Skeletal muscle satellite cell (primary cell): ENCODE results near the gene FMNL3.

Source experiments
- H3K27me3 ChIP-seq: 2 replicates; pipeline ENCODE4 v1.7.0; 2013; ENCODE audit warnings: low read length; ENCODE audit not compliant: control insufficient read depth, insufficient read depth
- H3K36me3 ChIP-seq: 2 replicates; pipeline ENCODE4 v1.7.0; 2013; ENCODE audit warnings: mild to moderate bottlenecking, control low read depth, low read length; ENCODE audit not compliant: insufficient read depth
- H3K4me1 ChIP-seq: 2 replicates; pipeline ENCODE4 v1.7.0; 2013; ENCODE audit warnings: low read length; ENCODE audit not compliant: control insufficient read depth, insufficient read depth
- H3K4me2 ChIP-seq: 2 replicates; pipeline ENCODE4 v1.7.0; 2013; ENCODE audit warnings: mild to moderate bottlenecking, low read length
- H3K4me3 ChIP-seq: 2 replicates; pipeline ENCODE4 v1.7.0; 2013; ENCODE audit warnings: low read length
- H3K9ac ChIP-seq: 2 replicates; pipeline ENCODE4 v1.7.0; 2013; ENCODE audit warnings: mild to moderate bottlenecking, low read depth, low read length, moderate library complexity
- H3K9me3 ChIP-seq: replicated peaks from 2 replicates; pipeline ENCODE4 v1.7.0; 2013; ENCODE audit warnings: mild to moderate bottlenecking, control low read depth, low read length

FMNL3 gene

DNA sequence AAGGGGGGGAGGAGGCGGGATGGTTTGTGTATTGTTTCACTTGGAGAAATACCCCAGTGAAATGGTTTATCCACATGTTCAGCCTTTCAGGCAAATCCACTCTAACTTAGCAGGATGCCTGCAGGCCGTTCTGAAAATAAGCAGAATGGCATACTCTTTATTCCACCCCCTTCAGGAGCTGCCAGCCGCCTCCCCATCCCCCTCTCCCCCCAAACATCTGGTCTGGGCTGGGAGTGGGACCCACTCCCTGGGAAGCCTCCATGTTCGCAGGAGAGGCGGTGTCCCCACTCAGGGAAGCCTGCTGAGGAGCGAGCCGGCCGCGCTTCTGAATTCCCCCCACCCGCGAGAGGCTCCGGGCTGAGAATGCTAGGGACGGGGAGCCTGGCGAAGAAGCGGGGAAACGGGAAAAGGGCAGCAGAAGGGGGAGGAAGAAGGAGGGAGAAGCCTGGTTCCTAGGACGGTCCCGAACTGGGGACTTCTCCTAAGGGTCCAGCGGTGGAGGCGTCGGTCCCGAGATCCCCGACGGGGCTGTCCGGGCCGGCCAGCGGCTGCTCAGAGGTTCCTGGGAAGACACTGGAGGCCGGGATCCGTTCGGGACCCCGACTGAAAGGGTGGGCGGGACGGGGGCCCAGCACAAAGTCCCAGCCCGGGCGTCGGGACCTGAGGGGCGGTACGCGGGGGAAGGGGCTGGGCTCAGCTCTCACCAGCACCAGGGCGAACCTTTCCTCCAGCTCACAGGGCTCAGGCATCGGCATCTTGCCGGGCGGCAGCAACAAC lies 666 bp downstream of the FMNL3 start:
- no peaks in the 10 kb centered on the region for H3K9me3 ChIP-seq
- H3K27me3 ChIP-seq: peaks cover 23% of the 10 kb centered on the region
- peaks cover 41% of the 10 kb centered on the region for H3K4me1 ChIP-seq
- no peaks in the 10 kb centered on the region for H3K36me3 ChIP-seq
- peak overlapping the region; percentile 79 for H3K4me2 ChIP-seq
- peak overlapping the region; percentile 88 for H3K9ac ChIP-seq
- H3K4me3 ChIP-seq: peak overlapping the region; percentile 75

DNA sequence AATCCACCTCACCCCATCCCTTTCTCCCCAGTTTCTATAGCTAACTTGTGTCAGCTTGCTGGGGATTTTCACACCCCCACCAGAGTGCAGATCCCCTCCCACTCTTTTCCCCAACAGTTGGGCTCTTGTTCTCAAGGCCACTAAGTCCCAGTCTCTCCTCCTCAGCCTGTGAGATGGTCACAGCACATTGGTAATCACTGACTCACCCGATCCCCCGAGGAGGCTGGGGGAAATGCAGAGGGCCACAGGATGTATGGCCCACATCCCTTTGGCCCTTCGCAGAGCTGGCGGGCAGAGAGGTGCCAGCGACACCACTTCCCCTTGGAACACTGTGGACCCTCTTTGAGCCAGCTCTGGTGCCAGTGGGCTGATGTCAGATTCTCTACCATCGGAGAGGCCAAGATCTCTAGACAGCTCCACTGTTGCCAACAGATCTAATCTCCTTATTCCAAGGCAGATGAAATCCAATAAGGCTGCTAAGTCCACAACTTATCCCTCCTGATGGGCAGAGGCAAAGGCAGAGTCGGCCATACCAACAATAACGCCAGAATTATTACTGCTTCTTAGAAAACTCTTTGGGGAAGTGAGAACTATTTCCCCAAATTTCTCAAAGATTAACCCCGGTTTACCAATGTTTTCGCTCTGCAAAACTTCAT lies 1.6 kb downstream of the FMNL3 start:
- Histone ChIP-seq H3K4me3 (peak overlapping the region; percentile 75), H3K27me3 (peaks cover 14% of the 10 kb centered on the region), H3K4me2 (peak overlapping the region; percentile 79), H3K4me1 (peaks cover 41% of the 10 kb centered on the region), H3K36me3 (no peaks in the 10 kb centered on the region), H3K9me3 (no peaks in the 10 kb centered on the region), H3K9ac (peak overlapping the region; percentile 88)

DNA sequence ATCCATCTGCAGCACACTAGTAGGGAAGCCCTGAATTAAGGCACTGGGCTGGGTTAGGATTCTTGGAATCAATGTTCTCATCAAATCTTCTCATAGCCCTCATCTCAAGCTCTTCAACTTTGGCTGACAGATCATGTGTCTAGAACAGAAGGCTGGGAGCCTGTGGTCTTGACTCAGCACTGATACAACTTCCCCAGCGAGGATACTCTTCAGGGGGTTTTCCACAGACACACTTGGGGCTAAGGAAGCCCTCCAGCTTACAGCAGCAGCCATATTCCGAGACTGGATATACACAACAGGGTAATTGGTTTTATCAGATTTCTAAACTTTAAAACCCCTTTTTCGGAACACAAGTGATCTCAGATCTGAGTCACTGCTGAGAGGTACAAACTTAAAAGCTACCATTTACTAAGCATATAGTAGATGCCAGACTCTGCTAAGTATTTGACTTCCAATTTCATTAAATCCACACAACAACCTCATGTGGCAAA lies 3.5 kb downstream of the FMNL3 start:
- Histone ChIP-seq H3K4me1 (peaks cover 53% of the 10 kb centered on the region), H3K9me3 (no peaks in the 10 kb centered on the region), H3K4me2 (peak overlapping the region; percentile 57), H3K9ac (peak overlapping the region; percentile 36), H3K36me3 (no peaks in the 10 kb centered on the region), H3K4me3 (peak overlapping the region; percentile 15), H3K27me3 (peaks cover 3% of the 10 kb centered on the region)

DNA sequence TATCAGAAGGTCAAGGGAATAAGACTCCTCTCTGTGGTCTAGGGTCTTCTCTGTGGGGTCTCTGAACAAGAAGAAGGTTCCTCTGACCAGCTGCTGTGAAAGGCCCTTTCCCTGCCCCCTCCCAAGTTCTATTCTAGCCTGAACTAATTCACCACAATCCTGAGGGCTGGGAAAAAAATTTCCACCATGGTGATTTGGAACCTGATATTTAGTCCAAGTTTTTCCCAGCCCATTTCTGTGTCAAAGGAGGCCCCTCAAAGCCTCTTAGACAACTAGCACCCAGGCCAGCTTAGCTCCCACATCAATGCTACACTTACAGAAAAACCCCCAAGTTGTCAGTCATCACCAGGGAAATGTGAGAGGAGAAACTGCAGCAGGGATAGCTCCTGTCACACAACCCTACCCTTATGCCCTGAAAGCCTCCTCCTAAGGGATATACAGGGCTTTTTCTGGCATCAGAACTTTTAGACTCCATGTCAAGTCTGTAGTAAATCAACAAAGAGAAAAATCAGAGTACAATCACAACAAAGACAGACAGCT lies 4.5 kb downstream of the FMNL3 start:
- Histone ChIP-seq H3K4me1 (peaks cover 58% of the 10 kb centered on the region), H3K4me2 (peak overlapping the region; percentile 57)

DNA sequence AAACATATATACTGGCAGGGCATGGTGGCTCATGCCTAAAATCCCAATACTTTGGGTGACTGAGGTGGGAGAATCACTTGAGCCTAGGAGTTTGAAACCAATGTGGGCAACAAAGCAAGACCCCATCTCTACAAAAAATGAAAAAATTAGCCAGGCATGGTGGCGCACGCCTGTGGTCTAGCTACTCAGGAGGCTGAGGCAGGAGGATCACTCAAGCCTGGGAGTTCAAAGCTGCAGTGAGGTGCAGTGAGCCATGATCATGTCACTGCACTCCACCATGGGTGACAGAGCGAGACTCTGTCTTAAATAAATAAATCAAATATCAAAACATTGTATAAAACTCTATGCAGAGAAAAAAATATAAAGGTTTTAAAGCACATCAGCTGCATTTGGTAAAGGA lies 5.2 kb downstream of the FMNL3 start:
- Histone ChIP-seq H3K9ac (no peak overlapping the region), H3K4me2 (no peak overlapping the region), H3K4me1 (peaks cover 57% of the 10 kb centered on the region), H3K9me3 (no peaks in the 10 kb centered on the region), H3K36me3 (no peaks in the 10 kb centered on the region), H3K27me3 (no peaks in the 10 kb centered on the region), H3K4me3 (no peak overlapping the region)

More for the DNA sequence above, 4.5 kb downstream of the FMNL3 start:
- H3K9ac ChIP-seq: no peak overlapping the region
- no peaks in the 10 kb centered on the region for H3K9me3 ChIP-seq
- no peak overlapping the region for H3K4me3 ChIP-seq
- H3K27me3 ChIP-seq: no peaks in the 10 kb centered on the region
- no peaks in the 10 kb centered on the region for H3K36me3 ChIP-seq

DNA sequence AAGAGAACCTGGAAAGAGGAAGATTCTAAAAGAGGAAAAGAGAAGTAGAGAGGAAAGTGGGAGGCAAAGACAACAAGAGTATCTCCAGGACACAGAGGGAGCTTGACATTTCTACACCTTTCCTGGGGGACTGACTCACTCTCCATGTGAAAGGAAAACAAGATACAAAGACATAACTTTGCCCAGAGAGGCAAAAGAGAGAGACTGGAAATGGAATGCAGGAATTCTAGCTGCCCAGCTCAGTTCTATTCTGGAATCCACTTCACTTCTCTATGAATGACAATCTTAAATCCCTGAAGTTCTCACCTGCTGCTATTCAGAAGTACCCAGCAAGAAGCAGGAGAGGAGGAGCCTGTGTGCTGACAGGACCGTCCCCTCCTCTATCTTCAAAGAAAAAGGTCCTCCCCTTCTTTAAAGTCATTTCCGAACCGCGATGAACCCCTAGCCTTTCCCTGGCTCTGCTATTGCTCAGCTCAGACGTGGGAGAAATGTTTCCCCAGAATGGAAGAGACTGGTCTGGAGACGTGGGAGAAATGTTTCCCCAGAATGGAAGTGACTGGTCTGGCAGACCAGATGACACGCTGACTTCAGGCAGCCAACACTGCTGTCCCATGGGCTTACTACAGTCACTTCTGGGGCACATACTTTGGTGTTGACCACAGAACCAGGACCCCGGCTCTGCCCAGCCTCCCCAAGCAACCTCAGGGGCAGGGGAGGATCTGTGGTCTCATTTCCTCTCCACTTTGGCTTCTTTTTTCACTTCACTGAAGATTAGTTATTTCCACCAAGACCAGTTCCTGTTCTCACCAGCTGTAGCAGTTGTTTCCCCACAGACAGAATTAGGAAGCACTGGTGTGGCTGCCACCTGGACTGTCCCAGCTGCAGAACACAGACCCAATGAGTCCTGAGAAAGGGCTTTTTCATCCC lies 8.3 kb downstream of the FMNL3 start:
- H3K9ac ChIP-seq: peak overlapping the region; percentile 44
- no peaks in the 10 kb centered on the region for H3K27me3 ChIP-seq
- H3K9me3 ChIP-seq: no peaks in the 10 kb centered on the region
- H3K4me3 ChIP-seq: peak overlapping the region; percentile 50
- H3K4me2 ChIP-seq: peak overlapping the region; percentile 78
- H3K36me3 ChIP-seq: no peaks in the 10 kb centered on the region
- peaks cover 40% of the 10 kb centered on the region for H3K4me1 ChIP-seq

DNA sequence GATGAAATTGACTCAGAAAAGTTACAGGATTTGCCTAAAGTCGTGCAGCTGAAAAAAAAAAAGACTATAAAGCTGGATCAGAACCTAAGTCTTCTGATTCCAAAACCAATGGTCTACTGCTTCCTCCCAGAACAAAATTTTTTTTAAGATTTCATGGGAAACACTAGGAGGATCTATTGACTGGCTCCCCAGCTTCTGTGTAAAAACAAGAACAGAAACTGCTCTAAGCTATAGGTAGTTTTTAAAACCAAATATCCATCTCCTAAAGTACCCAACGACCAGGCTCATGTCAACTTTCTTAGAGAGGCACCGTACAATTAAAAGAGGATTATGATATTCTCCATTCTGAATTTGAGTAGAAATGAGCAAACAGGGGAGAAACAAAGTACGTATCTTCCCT lies 9.4 kb downstream of the FMNL3 start:
- H3K4me3 ChIP-seq: no peak overlapping the region
- no peak overlapping the region for H3K9ac ChIP-seq
- no peak overlapping the region for H3K4me2 ChIP-seq
- H3K36me3 ChIP-seq: no peaks in the 10 kb centered on the region
- H3K27me3 ChIP-seq: no peaks in the 10 kb centered on the region
- H3K4me1 ChIP-seq: peaks cover 30% of the 10 kb centered on the region
- H3K9me3 ChIP-seq: no peaks in the 10 kb centered on the region

DNA sequence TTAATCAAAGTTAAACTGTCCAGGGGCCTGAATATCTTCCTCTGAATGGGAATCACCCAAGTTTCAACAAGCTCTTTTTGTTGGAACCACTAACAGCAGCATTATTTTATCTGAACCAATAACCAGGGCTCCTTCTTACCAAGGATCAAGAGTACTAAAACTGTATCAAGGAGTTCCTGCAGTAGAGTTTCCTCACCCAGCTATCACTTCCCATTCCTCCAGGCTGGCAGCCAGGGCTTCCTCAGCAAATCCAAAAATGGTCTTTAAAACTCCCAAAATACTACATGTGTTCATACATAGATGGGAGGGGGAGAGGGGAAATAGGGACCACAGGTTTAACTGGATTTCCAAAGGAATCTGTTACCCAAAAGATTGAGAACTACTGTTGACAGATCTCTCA lies 10.5 kb downstream of the FMNL3 start:
- no peaks in the 10 kb centered on the region for H3K36me3 ChIP-seq
- no peaks in the 10 kb centered on the region for H3K9me3 ChIP-seq
- no peak overlapping the region for H3K4me2 ChIP-seq
- H3K9ac ChIP-seq: no peak overlapping the region
- H3K4me3 ChIP-seq: no peak overlapping the region
- peaks cover 24% of the 10 kb centered on the region for H3K4me1 ChIP-seq
- H3K27me3 ChIP-seq: no peaks in the 10 kb centered on the region

DNA sequence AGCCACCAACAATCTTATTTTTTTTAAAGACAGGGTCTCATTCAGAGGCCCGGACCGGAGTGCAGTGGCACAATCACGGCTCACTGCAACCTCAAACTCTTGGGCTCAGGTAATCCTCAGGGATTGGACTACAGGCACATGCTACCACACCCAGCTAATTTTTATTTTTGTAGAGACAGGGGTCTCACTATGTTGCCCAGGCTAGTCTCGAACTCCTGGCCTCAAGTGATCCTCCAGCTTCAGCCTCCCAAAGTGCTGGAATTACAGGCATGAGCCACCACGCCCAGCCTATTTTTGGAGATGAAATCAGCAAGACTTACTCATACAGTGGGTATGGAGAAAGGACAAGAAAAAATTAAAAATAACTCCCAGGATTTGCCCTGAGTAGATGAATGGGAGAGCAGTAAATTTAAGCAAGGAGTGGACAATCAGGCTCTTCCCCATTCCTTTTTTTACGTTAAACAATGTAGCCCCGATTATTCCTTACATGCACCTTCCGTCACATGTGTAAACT lies 13.2 kb downstream of the FMNL3 start:
- Histone ChIP-seq H3K9me3 (no peaks in the 10 kb centered on the region), H3K4me3 (no peak overlapping the region), H3K27me3 (no peaks in the 10 kb centered on the region), H3K36me3 (no peaks in the 10 kb centered on the region), H3K4me2 (no peak overlapping the region), H3K4me1 (peaks cover 14% of the 10 kb centered on the region), H3K9ac (no peak overlapping the region)

DNA sequence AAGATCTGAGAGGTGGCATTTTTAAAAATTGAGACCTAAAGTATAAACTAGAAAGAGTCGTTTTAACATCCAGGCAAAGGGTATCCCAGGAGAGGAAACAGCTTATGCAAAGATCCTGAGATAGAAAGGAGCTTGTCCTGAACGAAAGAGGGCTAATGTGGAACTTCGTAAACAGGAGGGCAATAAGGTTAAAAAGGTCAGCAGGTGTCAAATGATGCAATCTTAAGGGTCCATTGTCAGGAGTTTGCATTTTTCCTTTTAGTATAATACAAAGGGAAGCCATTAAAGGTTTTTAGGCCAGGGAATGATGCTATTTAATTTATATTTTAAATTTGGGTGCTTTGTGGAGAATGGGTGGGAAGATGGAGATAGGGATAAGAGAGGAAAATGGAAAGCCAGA lies 14.4 kb downstream of the FMNL3 start:
- Histone ChIP-seq H3K27me3 (no peaks in the 10 kb centered on the region), H3K9ac (no peak overlapping the region), H3K9me3 (no peaks in the 10 kb centered on the region), H3K4me1 (peaks cover 4% of the 10 kb centered on the region), H3K4me3 (no peak overlapping the region), H3K36me3 (no peaks in the 10 kb centered on the region), H3K4me2 (no peak overlapping the region)

DNA sequence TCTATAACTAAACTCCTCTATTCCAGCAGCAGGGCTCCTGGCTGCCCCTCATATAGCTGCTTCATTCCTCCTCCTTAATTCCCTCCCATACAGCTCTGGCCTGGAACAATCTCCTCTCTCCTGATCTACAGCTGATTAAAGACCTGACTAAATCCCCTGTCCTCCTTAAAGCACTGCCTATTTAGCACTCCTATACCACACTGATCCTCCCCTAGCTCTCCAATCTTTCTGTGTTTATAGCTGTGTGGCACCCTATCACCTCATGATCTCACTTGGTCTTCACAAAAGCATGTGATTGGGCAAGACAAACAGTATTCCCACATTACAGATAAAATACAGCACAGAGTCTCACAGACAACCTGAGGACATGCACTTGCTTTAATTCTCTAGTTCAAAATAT lies 17.4 kb downstream of the FMNL3 start:
- H3K36me3 ChIP-seq: no peaks in the 10 kb centered on the region
- H3K4me1 ChIP-seq: peaks cover 6% of the 10 kb centered on the region
- no peaks in the 10 kb centered on the region for H3K9me3 ChIP-seq
- H3K9ac ChIP-seq: no peak overlapping the region
- no peaks in the 10 kb centered on the region for H3K27me3 ChIP-seq
- no peak overlapping the region for H3K4me2 ChIP-seq
- no peak overlapping the region for H3K4me3 ChIP-seq
